ENCODE data around the gene METTL8.
A peak's percentile ranks its signal among the peaks of the same experiment; 100 is the strongest.
"Not testable (repeated sequence)": the region's sequence is repeated elsewhere in the genome, so short reads cannot be mapped to it uniquely, and the experiment has no call there.

Gene METTL8

GRCh38 chr2:171399292-171399691, 34.5 kb downstream of the METTL8 start:
- no peak for DNase-seq

GRCh38 chr2:171394164-171394740, 39.5 kb downstream of the METTL8 start:
- DNase-seq: no peak

GRCh38 chr2:171393487-171393886, 40.3 kb downstream of the METTL8 start:
- no peak for DNase-seq

- DNase-seq: no peak
Observed at GRCh38 chr2:171391532-171391931, 42.3 kb downstream of the METTL8 start.

GRCh38 chr2:171390941-171391516, 42.8 kb downstream of the METTL8 start:
- peak; percentile 50 for DNase-seq

- DNase-seq: no peak
Observed at GRCh38 chr2:171389780-171390179, 44.0 kb downstream of the METTL8 start.

GRCh38 chr2:171389325-171389724, 44.5 kb downstream of the METTL8 start:
- no peak for DNase-seq

GRCh38 chr2:171387052-171387451, 46.7 kb downstream of the METTL8 start:
- no peak for DNase-seq

GRCh38 chr2:171386627-171387026, 47.2 kb downstream of the METTL8 start:
- DNase-seq: no peak

- no peak for DNase-seq
Observed at GRCh38 chr2:171383134-171383533, 50.7 kb downstream of the METTL8 start.

GRCh38 chr2:171382175-171382574, 51.6 kb downstream of the METTL8 start:
- not testable (repeated sequence) for DNase-seq

GRCh38 chr2:171377852-171378251, 55.9 kb downstream of the METTL8 start:
- DNase-seq: not testable (repeated sequence)

GRCh38 chr2:171367692-171368091, 66.1 kb downstream of the METTL8 start:
- DNase-seq: no peak

- DNase-seq: no peak
Observed at GRCh38 chr2:171365778-171366177, 68.0 kb downstream of the METTL8 start.

- no peak for DNase-seq
Observed at GRCh38 chr2:171365232-171365631, 68.6 kb downstream of the METTL8 start.

GRCh38 chr2:171362396-171362795, 71.4 kb downstream of the METTL8 start:
- no peak for DNase-seq

- no peak for DNase-seq
Observed at GRCh38 chr2:171360905-171361304, 72.9 kb downstream of the METTL8 start.

- DNase-seq: not testable (repeated sequence)
Observed at GRCh38 chr2:171353746-171354145, 80.0 kb downstream of the METTL8 start.

GRCh38 chr2:171348056-171348455, 85.7 kb downstream of the METTL8 start:
- DNase-seq: no peak

- DNase-seq: peak; percentile 92
Observed at GRCh38 chr2:171347591-171348032, 86.2 kb downstream of the METTL8 start.

- DNase-seq: no peak
Observed at GRCh38 chr2:171346723-171347557, 86.8 kb downstream of the METTL8 start.

GRCh38 chr2:171345971-171346722, 87.6 kb downstream of the METTL8 start:
- no peak for DNase-seq

GRCh38 chr2:171344182-171344581, 89.6 kb downstream of the METTL8 start:
- DNase-seq: no peak

Data from HCEC 1CT (cell line).